Measurements from ENCODE around the gene MRPS27. TPM values are rescaled to one million over a fixed set of nuclear protein-coding genes. Genes with fewer than 3 reads are reported as not detected.
A peak's percentile ranks its signal among the peaks of the same experiment; 100 is the strongest.

The MRPS27 gene
- total RNA-seq, 4 donors from 2014 or later, result 33.2 to 74.9 (median 62.3) TPM

DNA sequence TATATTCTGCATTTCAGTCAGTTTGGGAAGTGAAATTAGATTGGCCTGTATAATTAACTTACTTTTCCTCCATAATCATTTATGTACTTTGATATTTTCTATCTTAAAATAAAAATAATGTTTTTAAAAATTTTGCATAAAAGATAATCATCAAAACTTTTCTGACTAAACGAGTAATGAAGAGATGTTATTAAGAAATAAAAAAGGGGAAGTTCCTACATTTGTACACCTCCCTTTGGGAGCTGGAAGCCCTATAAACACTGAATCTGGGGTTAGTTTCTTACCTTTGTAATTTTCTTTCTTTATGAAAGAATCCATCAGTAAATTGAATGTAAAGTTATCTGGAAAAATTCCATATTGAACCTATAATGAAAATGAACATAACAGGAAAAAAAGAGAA is 86.2 kb downstream of the MRPS27 start:
- TF ChIP-seq POLR2A (IDR thresholded peaks at IDR 0.05), result no peak
- TF ChIP-seq, protein P1, sequence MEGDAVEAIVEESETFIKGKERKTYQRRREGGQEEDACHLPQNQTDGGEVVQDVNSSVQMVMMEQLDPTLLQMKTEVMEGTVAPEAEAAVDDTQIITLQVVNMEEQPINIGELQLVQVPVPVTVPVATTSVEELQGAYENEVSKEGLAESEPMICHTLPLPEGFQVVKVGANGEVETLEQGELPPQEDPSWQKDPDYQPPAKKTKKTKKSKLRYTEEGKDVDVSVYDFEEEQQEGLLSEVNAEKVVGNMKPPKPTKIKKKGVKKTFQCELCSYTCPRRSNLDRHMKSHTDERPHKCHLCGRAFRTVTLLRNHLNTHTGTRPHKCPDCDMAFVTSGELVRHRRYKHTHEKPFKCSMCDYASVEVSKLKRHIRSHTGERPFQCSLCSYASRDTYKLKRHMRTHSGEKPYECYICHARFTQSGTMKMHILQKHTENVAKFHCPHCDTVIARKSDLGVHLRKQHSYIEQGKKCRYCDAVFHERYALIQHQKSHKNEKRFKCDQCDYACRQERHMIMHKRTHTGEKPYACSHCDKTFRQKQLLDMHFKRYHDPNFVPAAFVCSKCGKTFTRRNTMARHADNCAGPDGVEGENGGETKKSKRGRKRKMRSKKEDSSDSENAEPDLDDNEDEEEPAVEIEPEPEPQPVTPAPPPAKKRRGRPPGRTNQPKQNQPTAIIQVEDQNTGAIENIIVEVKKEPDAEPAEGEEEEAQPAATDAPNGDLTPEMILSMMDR (IDR thresholded peaks at IDR 0.05 in 4 of 5, conservative IDR thresholded peaks at IDR 0.05 in 1 of 5), result no peak
- in situ Hi-C loops (cut with MboI; ENCODE audit: low sequenced_read_pairs in 4 of 4), result no loop called here
- H3K4me1 ChIP-seq, result peaks cover 16 to 43% of the 10 kb centered on the region in 2 donors
- ATAC-seq (no peak), DNase-seq (no peak)
- intact Hi-C loops (cut with DNase I; ENCODE audit: low total_unique reads), result no loop called here
- H3K36me3 ChIP-seq, result peaks cover 0 to 7% of the 10 kb centered on the region in 2 donors
- H3K9me3 ChIP-seq, result no peaks in the 10 kb centered on the region
- no peak overlapping the region for H3K4me3 ChIP-seq
- no peaks in the 10 kb centered on the region for H3K27me3 ChIP-seq
- peak overlapping the region in 3 of 4 donors; percentile 41 to 56 (median 55) for H3K27ac ChIP-seq

DNA sequence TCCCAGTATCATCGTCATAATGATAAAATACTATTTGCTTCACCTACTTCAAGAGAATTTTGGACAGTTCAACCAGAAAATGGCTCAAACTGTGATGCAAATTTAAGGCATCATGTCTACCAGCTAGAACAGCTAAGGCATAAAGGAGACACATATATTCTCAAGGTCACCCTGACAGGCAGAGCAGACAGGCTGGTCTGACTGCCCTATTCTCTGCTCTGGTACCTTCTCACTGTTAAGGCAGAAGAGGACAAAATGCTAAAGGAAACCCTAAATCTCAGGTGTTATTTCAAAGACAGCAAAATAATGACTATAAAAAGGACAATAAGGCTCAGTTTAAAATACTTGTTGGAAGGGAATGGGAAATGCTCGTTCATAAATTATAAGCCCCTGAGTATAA is 87.2 kb downstream of the MRPS27 start:
- in situ Hi-C loops (cut with MboI; ENCODE audit: low sequenced_read_pairs in 4 of 4) (no loop called here), intact Hi-C loops (cut with DNase I; ENCODE audit: low total_unique reads) (no loop called here)
- Histone ChIP-seq H3K36me3 (peaks cover 0 to 7% of the 10 kb centered on the region in 2 donors), H3K27me3 (no peaks in the 10 kb centered on the region), H3K27ac (peak overlapping the region in 2 of 4 donors; percentile 45 to 56), H3K4me1 (peaks cover 16 to 48% of the 10 kb centered on the region in 2 donors), H3K9me3 (no peaks in the 10 kb centered on the region), H3K4me3 (no peak overlapping the region)
- TF ChIP-seq POLR2A (IDR thresholded peaks at IDR 0.05), result no peak
- TF ChIP-seq, protein P1 (IDR thresholded peaks at IDR 0.05 in 4 of 5, conservative IDR thresholded peaks at IDR 0.05 in 1 of 5), result no peak
- ATAC-seq, result no peak
- no peak for DNase-seq

DNA sequence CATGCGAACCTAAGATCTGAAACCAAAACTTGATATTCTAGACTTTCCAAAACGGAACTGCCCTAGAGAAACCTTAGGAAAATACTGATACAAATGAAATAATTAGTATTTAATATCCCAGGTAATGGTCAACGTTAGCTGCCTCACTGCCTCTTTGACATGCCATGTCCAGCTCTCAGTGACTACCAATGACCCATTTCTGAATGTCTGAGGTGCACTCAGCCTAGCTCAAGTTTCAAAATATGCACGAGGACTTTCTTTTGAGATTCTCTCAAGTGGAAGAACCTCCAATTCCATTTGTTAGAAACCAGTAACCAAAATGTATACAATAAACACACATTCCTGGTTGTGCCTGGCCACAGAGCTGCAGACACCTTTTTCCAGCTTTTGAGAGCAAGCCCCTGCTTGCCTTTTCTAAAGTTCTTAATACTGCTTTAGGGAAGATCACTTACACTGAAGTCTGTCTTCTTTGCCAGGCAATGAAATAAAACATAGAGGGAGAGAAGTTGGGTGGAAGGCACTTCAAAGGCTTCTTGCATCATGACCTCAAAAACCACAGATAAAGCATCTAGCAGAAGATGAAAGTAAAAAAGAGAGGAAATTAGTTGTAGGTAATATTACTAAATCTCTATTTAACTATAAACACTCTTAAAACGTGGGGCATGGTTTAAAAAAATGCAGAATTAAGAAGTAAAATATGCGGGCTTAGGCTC is 87.9 kb downstream of the MRPS27 start:
- Histone ChIP-seq H3K4me3 (no peak overlapping the region), H3K27ac (peak overlapping the region in 3 of 4 donors; percentile 38 to 56 (median 45)), H3K27me3 (no peaks in the 10 kb centered on the region), H3K9me3 (no peaks in the 10 kb centered on the region), H3K36me3 (peaks cover 0 to under 1% of the 10 kb centered on the region in 2 donors), H3K4me1 (peaks cover 16 to 48% of the 10 kb centered on the region in 2 donors)
- ATAC-seq, result peak; percentile 63 to 76
- TF ChIP-seq, protein P1 (IDR thresholded peaks at IDR 0.05 in 4 of 5, conservative IDR thresholded peaks at IDR 0.05 in 1 of 5), result no peak
- TF ChIP-seq POLR2A (IDR thresholded peaks at IDR 0.05), result no peak
- intact Hi-C loops (cut with DNase I; ENCODE audit: low total_unique reads), result no loop called here
- in situ Hi-C loops (cut with MboI; ENCODE audit: low sequenced_read_pairs in 4 of 4), result no loop called here
- DNase-seq, result no peak

DNA sequence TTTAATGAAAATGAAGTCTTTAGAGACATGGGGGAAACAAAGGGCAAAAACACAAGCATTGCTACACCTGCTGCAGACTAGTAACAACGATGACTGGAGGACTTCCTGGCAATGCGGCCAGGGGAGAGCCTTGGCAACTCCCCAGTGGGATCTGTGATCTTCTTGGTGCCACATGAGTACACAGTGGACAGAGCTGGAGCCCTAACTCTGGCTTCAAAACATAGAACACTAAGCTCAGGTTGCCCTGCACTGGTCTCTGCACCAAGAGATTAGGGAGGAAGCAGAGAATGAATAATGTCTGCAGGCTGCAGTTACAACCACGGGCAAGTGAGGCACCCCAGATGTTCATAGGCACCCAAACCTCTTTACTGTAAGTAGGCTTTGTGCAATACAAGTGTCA is 91.1 kb downstream of the MRPS27 start:
- Histone ChIP-seq H3K4me1 (peaks cover 4 to 43% of the 10 kb centered on the region in 2 donors), H3K4me3 (no peak overlapping the region), H3K9me3 (no peaks in the 10 kb centered on the region), H3K36me3 (no peaks in the 10 kb centered on the region), H3K27ac (peak overlapping the region in 1 of 4 donors; percentile 24), H3K27me3 (no peaks in the 10 kb centered on the region)
- in situ Hi-C loops (cut with MboI; ENCODE audit: low sequenced_read_pairs in 4 of 4) (no loop called here), intact Hi-C loops (cut with DNase I; ENCODE audit: low total_unique reads) (no loop called here)
- TF ChIP-seq, protein P1 (IDR thresholded peaks at IDR 0.05 in 4 of 5, conservative IDR thresholded peaks at IDR 0.05 in 1 of 5), result no peak
- no peak for TF ChIP-seq POLR2A (IDR thresholded peaks at IDR 0.05)
- ATAC-seq (peak; percentile 74 to 76), DNase-seq (peak; percentile 32 to 65)
